Epithelial cell of prostate (primary cell): Measurements from ENCODE around the gene NOC4L.

Source experiments
- DNase-seq: peaks from one replicate; pipeline ENCODE4 v3.0.0-alpha.2; 2011; ENCODE audit warnings: low read depth, low spot score
- H3K27ac ChIP-seq: fragments of 450-650 bp; 2 replicates; pipeline ENCODE4 v1.5.1; 2017; ENCODE audit warnings: mild to moderate bottlenecking

NOC4L gene

DNA sequence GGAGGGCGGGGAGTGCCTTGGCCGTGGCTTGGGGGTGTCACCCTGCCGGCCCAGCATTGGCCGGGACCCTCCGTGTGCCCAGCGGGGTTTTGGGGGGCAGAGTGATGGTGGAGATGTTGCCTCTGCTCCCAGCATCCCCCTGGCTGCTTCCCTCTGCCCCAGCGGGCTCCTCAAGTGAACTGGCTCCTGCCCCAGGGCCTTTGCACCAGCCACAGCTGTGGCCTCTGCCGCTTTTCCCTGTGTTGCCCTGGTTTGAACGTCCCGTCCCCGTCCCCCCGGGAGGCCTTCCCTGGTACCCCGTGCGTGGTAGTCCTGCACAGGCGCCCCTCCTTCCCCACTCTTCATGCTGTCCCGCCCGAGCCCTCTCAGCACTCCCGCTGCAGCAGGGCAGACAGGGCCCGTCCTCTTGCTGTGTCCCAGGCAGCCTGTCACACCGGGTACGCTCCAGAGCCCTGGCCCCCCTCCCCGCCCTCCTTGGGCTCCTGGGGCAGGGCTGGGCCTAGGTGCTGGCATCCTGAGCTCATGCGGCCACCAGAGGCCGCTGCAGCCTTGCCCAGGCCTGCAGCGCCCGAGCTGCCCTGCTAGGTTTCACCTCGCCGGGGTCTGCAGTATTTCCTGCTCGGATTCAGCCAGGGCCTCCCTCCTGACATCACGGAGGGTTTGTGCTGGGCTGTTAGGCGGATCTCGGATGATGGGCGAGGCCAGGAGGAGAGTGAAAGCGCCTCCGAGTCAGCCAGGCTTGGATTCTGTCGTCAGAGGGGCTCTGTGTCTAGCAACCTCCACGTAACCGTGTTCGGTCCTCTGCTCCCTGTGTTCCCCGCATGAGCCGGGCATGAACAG, 9.5 kb downstream of the NOC4L start:
- DNase-seq = no peak
- H3K27ac ChIP-seq = no peak overlapping the region

GRCh38 chr12:132154341-132154761, 10.1 kb downstream of the NOC4L start:
- no peak for DNase-seq
- no peak overlapping the region for H3K27ac ChIP-seq

- DNase-seq = no peak
- no peak overlapping the region for H3K27ac ChIP-seq
Observed at GRCh38 chr12:132154941-132155770, 10.9 kb downstream of the NOC4L start.

DNA sequence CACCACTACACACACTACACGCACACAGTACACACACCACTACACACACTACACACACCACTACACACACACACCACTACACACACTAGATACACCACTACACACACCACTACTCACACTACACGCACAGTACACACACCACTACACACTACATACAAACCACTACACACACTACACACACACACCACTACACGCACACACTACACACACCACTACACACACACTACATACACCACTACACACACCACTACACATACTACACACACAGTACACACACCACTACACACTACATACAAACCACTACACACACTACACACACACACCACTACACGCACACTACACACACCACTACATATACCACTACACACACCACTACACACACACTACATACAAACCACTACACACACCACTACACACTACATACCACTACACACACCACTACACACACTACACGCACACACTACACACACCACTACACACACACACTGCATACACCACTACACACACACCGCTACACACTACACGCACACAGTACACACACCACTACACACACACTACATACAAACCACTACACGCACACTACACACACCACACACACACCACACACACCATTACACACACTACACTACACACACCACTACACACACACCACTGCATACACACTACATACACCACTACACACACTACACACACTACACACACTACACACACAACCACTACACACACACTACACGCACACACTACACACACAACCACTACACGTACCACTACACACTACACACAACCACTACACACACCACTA, 11.7 kb downstream of the NOC4L start:
- H3K27ac ChIP-seq = no peak overlapping the region
- DNase-seq = no peak

GRCh38 chr12:132156573-132157325, 12.5 kb downstream of the NOC4L start:
- no peak for DNase-seq
- H3K27ac ChIP-seq = no peak overlapping the region

GRCh38 chr12:132157733-132158409, 13.6 kb downstream of the NOC4L start:
- H3K27ac ChIP-seq = no peak overlapping the region
- DNase-seq = no peak

DNA sequence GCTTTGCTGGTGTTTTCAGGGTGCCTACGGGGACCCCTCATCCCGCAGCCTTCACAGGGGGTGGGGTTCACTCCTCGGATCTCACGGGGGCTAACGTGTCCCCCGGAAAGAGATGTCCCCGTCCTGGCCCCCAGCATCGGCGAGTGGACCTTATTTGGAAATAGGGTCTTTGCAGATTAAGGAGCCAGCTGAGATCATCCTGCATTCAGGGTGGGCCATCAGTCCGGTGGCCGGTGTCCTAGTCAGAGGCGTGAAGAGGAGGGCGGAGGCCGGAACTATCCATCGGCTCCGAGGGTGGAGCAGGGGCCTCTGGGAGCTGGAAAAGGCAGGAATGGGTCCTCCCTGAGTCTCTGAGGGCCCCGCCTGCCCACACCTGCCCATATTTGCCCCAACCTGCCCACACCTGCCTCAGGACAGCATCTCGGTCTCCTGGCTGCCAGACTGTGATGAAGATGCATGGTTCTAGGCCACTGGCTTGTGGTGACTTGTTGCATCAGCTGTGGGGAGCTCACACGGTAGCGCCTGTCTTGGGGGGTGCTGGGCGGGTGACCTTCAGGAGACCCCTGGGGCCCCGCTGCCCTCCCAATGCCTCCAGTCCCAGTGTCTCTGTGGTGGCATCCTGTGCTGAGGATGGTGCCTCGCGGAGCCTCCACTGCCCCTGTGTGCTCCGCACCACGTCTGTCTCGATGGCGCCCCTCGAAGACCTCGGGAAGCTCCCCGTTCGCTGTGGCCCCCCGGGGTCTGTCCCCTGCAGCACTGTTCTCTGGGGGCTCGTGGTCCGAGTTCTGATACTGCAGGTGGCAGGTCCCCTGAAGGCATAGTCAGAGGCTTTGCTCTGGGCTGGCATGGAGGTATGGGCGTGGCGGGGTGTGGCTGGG, 14.7 kb downstream of the NOC4L start:
- no peak for DNase-seq
- no peak overlapping the region for H3K27ac ChIP-seq

- no peak for DNase-seq
Observed at GRCh38 chr12:132159555-132160003, 15.3 kb downstream of the NOC4L start.

DNA sequence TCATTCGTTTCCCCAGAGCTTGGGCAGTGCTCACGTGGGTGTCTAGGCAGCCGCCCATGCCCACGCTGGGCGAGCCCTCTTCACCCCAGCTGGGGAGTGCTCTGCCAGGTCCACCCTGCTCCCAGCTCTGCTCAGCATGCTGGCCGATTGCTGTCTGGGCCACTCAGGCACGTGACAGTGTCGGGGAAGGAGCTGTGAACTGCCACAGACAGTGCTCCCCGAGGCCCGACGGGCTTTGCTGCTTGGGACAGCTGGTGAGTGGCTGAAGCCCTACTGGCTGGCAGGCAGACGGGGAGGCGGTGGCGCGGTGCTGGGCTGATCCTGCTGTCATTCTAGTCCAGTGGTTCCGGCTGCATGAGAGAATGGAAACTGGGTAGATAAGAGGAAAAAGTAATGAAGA, 15.8 kb downstream of the NOC4L start:
- H3K27ac ChIP-seq = no peak overlapping the region
- no peak for DNase-seq

More at GRCh38 chr12:132159555-132160003, 15.3 kb downstream of the NOC4L start:
- H3K27ac ChIP-seq = no peak overlapping the region

DNA sequence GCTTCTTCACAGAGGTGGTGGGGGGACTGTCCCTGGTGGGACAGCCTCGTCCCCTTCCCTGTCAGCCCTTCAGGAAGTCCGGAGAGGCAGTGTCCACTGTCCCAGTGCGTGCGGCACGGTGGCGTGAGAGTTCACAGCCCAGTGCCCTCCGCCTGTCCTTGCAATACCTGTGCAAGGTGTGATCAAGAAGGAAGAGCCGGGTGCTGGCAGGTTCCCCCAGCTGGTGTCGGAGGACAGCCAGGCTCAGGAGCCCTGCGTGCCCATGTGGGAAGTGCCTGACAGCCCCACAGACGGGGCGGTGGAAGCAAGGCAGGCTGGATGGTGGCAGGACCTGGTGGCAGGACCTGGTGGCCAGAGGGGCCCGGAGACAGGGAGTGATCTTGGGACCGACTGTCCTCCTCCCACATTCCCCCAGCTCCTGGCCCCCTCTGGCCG, 16.4 kb downstream of the NOC4L start:
- no peak for DNase-seq
- H3K27ac ChIP-seq = no peak overlapping the region

GRCh38 chr12:132161036-132161781, 17.0 kb downstream of the NOC4L start:
- H3K27ac ChIP-seq = no peak overlapping the region
- no peak for DNase-seq

GRCh38 chr12:132161796-132162507, 17.7 kb downstream of the NOC4L start:
- DNase-seq = no peak
- no peak overlapping the region for H3K27ac ChIP-seq

GRCh38 chr12:132162508-132163031, 18.3 kb downstream of the NOC4L start:
- DNase-seq = no peak
- no peak overlapping the region for H3K27ac ChIP-seq

DNA sequence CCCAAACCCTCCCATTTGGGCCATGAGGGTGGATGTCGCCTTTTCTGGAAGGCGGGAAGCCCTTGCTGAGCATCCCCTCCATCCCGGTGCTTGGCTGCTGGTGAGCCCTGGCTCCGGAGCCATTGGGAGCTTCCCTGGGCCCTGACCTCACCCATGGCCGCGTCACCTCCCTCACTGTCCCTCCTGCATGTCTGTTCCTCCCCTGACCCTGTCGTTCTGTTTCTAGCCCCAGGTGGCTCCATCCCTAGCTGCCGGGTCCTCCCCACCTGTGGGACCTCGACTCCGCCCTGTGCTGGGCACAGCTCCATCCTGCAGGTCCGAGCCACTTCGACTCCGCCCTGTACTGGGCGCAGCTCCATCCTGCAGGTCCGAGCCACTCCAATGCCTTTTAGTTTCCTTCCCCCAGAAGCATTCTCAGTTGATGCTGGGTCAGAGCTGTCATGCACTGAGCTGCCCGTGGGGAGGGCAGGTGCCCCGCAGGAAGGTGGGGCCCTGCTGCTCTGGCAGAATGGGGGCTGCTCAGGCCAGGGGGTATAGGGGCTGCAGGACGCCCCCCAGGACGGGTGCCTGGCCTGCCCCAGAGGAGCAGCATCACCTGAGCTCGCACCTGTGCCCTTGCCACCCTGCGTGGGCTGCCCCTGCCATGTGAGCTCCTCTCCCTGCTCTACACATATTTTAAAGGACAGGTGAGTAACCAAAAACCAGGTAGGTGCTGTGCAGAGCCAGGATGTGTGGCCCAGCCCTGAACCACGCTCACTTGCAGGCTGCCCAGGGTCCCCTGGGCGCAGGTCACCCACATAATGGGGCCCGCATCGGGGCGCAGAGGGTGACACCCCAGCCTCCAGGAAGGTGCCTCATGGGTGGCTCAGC, 19.0 kb downstream of the NOC4L start:
- H3K27ac ChIP-seq = no peak overlapping the region
- no peak for DNase-seq

GRCh38 chr12:132163911-132164288, 19.6 kb downstream of the NOC4L start:
- H3K27ac ChIP-seq = no peak overlapping the region

GRCh38 chr12:132164426-132164825, 20.2 kb downstream of the NOC4L start:
- DNase-seq = no peak
- no peak overlapping the region for H3K27ac ChIP-seq

More at GRCh38 chr12:132163911-132164288, 19.6 kb downstream of the NOC4L start:
- DNase-seq = no peak
